A673 (cell line): ENCODE measurements around the gene BAIAP2L2.

ENCODE experiments used
- EZH2 ChIP-seq: fragments of 200-600 bp; sonication (generic); IDR thresholded peaks from 2 replicates; pipeline ENCODE4 v1.6.1; 2017; ENCODE audit warnings: borderline replicate concordance, low read depth, mild to moderate bottlenecking, mixed read lengths, antibody characterized with exemption, low read length; ENCODE audit not compliant: poor library complexity, severe bottlenecking
- TF ChIP-seq, protein P1 (sequence below): fragments of 300-800, 200-600 bp; sonication (generic); conservative IDR thresholded peaks from 2 replicates; pipeline ENCODE4 v1.5.1; 2017; ENCODE audit warnings: low read depth, mild to moderate bottlenecking, antibody characterized with exemption, low read length, moderate library complexity, mixed read lengths

DNA sequence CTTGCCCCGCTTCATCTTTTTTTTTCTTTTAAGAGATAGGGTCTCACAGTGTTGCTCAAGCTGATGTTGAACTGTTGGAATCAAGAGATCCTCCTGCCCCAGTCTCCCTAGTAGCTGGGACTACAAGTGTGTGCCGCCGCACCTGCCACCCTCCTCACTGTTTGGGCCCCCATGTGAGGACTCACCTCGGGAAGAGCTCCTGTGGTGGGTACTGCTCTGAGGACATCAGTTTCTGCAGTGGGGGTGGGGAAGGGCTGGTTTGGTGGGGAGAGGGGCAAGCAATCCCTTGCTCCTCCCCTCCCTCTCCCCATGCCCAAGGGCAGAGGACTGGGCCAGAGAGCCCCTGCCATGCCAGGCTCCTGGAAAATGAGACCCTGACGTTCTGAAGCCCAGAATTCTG lies 25.0 kb downstream of the BAIAP2L2 start:
- TF ChIP-seq EZH2: no peak
- TF ChIP-seq, protein P1, sequence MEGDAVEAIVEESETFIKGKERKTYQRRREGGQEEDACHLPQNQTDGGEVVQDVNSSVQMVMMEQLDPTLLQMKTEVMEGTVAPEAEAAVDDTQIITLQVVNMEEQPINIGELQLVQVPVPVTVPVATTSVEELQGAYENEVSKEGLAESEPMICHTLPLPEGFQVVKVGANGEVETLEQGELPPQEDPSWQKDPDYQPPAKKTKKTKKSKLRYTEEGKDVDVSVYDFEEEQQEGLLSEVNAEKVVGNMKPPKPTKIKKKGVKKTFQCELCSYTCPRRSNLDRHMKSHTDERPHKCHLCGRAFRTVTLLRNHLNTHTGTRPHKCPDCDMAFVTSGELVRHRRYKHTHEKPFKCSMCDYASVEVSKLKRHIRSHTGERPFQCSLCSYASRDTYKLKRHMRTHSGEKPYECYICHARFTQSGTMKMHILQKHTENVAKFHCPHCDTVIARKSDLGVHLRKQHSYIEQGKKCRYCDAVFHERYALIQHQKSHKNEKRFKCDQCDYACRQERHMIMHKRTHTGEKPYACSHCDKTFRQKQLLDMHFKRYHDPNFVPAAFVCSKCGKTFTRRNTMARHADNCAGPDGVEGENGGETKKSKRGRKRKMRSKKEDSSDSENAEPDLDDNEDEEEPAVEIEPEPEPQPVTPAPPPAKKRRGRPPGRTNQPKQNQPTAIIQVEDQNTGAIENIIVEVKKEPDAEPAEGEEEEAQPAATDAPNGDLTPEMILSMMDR: no peak
